Embryonic facial prominence (tissue), 1 donor: ENCODE results near the gene RNF214.

Experiments used
- DNase-seq: peaks from one replicate; pipeline ENCODE4 v3.0.0-alpha.2; 2016; ENCODE audit errors: extremely low spot score

Gene RNF214

GRCh38 chr11:117282956-117283355 lies 50.5 kb downstream of the RNF214 start:
- no peak for DNase-seq

- DNase-seq: no peak
These were observed 51.6 kb downstream of the RNF214 start for GRCh38 chr11:117284053-117284452.

GRCh38 chr11:117286588-117286987 lies 54.1 kb downstream of the RNF214 start:
- no peak for DNase-seq

GRCh38 chr11:117287668-117288067 lies 55.2 kb downstream of the RNF214 start:
- no peak for DNase-seq

- DNase-seq: no peak
These were observed 57.3 kb downstream of the RNF214 start for GRCh38 chr11:117289795-117290194.

GRCh38 chr11:117290809-117291396 lies 58.4 kb downstream of the RNF214 start, which contains the start of gene BACE1-AS:
TSS of gene BACE1-AS (plus strand) at chr11:117291346.
- DNase-seq: no peak

- no peak for DNase-seq
These were observed 60.1 kb downstream of the RNF214 start for GRCh38 chr11:117292616-117293015.

GRCh38 chr11:117295438-117296137 lies 63.1 kb downstream of the RNF214 start:
- no peak for DNase-seq

GRCh38 chr11:117296881-117297280 lies 64.4 kb downstream of the RNF214 start:
- no peak for DNase-seq

GRCh38 chr11:117298195-117298594 lies 65.7 kb downstream of the RNF214 start:
- no peak for DNase-seq

- no peak for DNase-seq
These were observed 67.1 kb downstream of the RNF214 start for GRCh38 chr11:117299351-117300282.

- DNase-seq: no peak
These were observed 67.8 kb downstream of the RNF214 start for GRCh38 chr11:117300283-117300663.

- no peak for DNase-seq
These were observed 68.3 kb downstream of the RNF214 start for GRCh38 chr11:117300773-117301172.

GRCh38 chr11:117302228-117302627 lies 69.8 kb downstream of the RNF214 start:
- no peak for DNase-seq

- DNase-seq: no peak
These were observed 70.6 kb downstream of the RNF214 start for GRCh38 chr11:117303101-117303500.

- DNase-seq: no peak
These were observed 71.3 kb downstream of the RNF214 start for GRCh38 chr11:117303646-117304315.

- no peak for DNase-seq
These were observed 72.7 kb downstream of the RNF214 start for GRCh38 chr11:117305145-117305544.

GRCh38 chr11:117309310-117309709 lies 76.8 kb downstream of the RNF214 start:
- no peak for DNase-seq

GRCh38 chr11:117313091-117313490 lies 80.6 kb downstream of the RNF214 start:
- DNase-seq: no peak

GRCh38 chr11:117313828-117314768 lies 81.6 kb downstream of the RNF214 start:
- DNase-seq: no peak

- no peak for DNase-seq
These were observed 82.4 kb downstream of the RNF214 start for GRCh38 chr11:117314840-117315239.
